Thoracic aorta (tissue), 2 donors: ENCODE measurements around the gene MDFIC2. TPM values are rescaled to one million over a fixed set of nuclear protein-coding genes. Genes with fewer than 3 reads are reported as not detected.

Source experiments
- ATAC-seq: fragments of 150-250 bp; one replicate; pipeline ENCODE4 v1.8.0; 2017; ENCODE audit warnings: low read depth; ENCODE audit not compliant: insufficient number of reproducible peaks, low FRiP score
- DNase-seq: peaks from one replicate; pipeline ENCODE4 v3.0.0-alpha.2; 2020; ENCODE audit warnings: low spot score
- H3K27ac ChIP-seq, 2 donors: fragments of 200-600 bp; sonication (generic); 1 replicate in 1 of 2; 2 replicates in 1 of 2; pipeline ENCODE4 v1.5.1; 2016; ENCODE audit warnings: mild to moderate bottlenecking in 2 of 2, moderate library complexity in 2 of 2
- H3K27me3 ChIP-seq: fragments of 200-600 bp; sonication (generic); replicated peaks from 2 replicates; pipeline ENCODE4 v1.6.0; 2016; ENCODE audit warnings: mild to moderate bottlenecking; ENCODE audit not compliant: insufficient read depth
- H3K36me3 ChIP-seq: fragments of 200-600 bp; sonication (generic); one replicate; pipeline ENCODE4 v1.5.1; 2016
- H3K4me1 ChIP-seq, 2 donors: fragments of 200-600 bp; sonication (generic); 1 replicate in 1 of 2; 2 replicates in 1 of 2; pipeline versions ENCODE4 v1.5.1 to v1.6.0; 2016; ENCODE audit warnings: low read depth in 2 of 2, mild to moderate bottlenecking in 1 of 2; ENCODE audit not compliant: control insufficient read depth in 1 of 2
- H3K4me3 ChIP-seq: fragments of 200-600 bp; sonication (generic); 2 replicates; pipeline ENCODE4 v1.5.1; 2016; ENCODE audit warnings: mild to moderate bottlenecking
- H3K9me3 ChIP-seq: fragments of 200-600 bp; sonication (generic); 2 replicates; pipeline ENCODE4 v1.5.1; 2016
- CTCF ChIP-seq: fragments of 200-600 bp; sonication (generic); IDR thresholded peaks from one replicate; pipeline ENCODE4 v1.5.1; 2019; ENCODE audit warnings: antibody characterized with exemption
- total RNA-seq, 2 donors: library from RNA; depleted of rRNA; stranded (reverse); fragments of >200 nt; gene quantifications; one replicate each; pipeline versions ENCODE4 v1.1.0 to v1.2.3, GENCODE V29; 2016

Gene MDFIC2
- total RNA-seq, 2 donors from 2014 or later = not detected

- TF ChIP-seq CTCF = no peak
- Histone ChIP-seq H3K27me3 (no peaks in the 10 kb centered on the region), H3K27ac (no peak overlapping the region), H3K9me3 (no peaks in the 10 kb centered on the region), H3K36me3 (no peaks in the 10 kb centered on the region), H3K4me1 (no peaks in the 10 kb centered on the region), H3K4me3 (no peak overlapping the region)
- ATAC-seq (no peak), DNase-seq (no peak)
Observed at GRCh38 chr3:70233112-70233511, 79.3 kb downstream of the MDFIC2 start.

- Histone ChIP-seq H3K36me3 (no peaks in the 10 kb centered on the region), H3K9me3 (no peaks in the 10 kb centered on the region), H3K4me3 (no peak overlapping the region), H3K27ac (no peak overlapping the region), H3K27me3 (no peaks in the 10 kb centered on the region), H3K4me1 (no peaks in the 10 kb centered on the region)
- ATAC-seq = no peak
- no peak for DNase-seq
- no peak for TF ChIP-seq CTCF
Observed at GRCh38 chr3:70231266-70231701, 81.2 kb downstream of the MDFIC2 start.

GRCh38 chr3:70227437-70227836 lies 85.0 kb downstream of the MDFIC2 start:
- no peaks in the 10 kb centered on the region for H3K27me3 ChIP-seq
- H3K27ac ChIP-seq = no peak overlapping the region
- no peak overlapping the region for H3K4me3 ChIP-seq
- no peaks in the 10 kb centered on the region for H3K9me3 ChIP-seq
- DNase-seq = no peak
- H3K4me1 ChIP-seq = no peaks in the 10 kb centered on the region
- H3K36me3 ChIP-seq = no peaks in the 10 kb centered on the region
- no peak for ATAC-seq
- TF ChIP-seq CTCF = no peak

GRCh38 chr3:70225146-70225545 lies 87.3 kb downstream of the MDFIC2 start:
- Histone ChIP-seq H3K36me3 (no peaks in the 10 kb centered on the region), H3K4me1 (no peaks in the 10 kb centered on the region), H3K27me3 (no peaks in the 10 kb centered on the region), H3K9me3 (no peaks in the 10 kb centered on the region), H3K27ac (no peak overlapping the region), H3K4me3 (no peak overlapping the region)
- DNase-seq (no peak), ATAC-seq (no peak)
- TF ChIP-seq CTCF = no peak

GRCh38 chr3:70224337-70224736 lies 88.1 kb downstream of the MDFIC2 start:
- no peak for TF ChIP-seq CTCF
- Histone ChIP-seq H3K9me3 (no peaks in the 10 kb centered on the region), H3K36me3 (no peaks in the 10 kb centered on the region), H3K4me1 (no peaks in the 10 kb centered on the region), H3K27me3 (no peaks in the 10 kb centered on the region), H3K4me3 (no peak overlapping the region), H3K27ac (no peak overlapping the region)
- ATAC-seq (no peak), DNase-seq (no peak)
